GM19238 (cell line): ENCODE data around the gene PABPC1L2B.
"Not testable (repeated sequence)": the region's sequence is repeated elsewhere in the genome, so short reads cannot be mapped to it uniquely, and the experiment has no call there.

Source experiments
- DNase-seq: peaks from one replicate; pipeline ENCODE4 v3.0.0; 2011; ENCODE audit warnings: low spot score; ENCODE audit not compliant: insufficient read length

The PABPC1L2B gene

DNA sequence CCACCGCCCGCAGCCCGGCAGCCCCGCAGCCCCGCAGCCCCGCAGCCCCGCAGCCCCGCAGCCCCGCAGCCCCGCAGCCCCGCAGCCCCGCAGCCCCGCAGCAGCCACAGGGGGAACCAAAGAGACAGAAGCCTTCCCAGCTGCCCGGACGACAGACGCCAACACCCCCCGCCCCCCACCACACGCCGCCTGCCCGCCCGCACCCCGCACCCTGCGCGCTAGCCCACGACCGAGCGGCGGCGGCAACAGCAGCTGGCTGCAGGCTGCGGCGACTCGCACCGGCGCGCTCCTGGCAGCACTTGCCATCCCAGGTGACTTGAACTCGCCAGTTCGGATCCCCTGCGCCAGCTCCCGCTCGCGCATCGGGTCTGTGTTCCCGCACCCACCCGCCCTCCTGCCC is at the start of gene PABPC1L2B:
PABPC1L2B (plus strand) TSS at position 207 of the 400 bp plus-strand sequence. CDS start 704 bp downstream, outside the sequence.
- not testable (repeated sequence) for DNase-seq

DNA sequence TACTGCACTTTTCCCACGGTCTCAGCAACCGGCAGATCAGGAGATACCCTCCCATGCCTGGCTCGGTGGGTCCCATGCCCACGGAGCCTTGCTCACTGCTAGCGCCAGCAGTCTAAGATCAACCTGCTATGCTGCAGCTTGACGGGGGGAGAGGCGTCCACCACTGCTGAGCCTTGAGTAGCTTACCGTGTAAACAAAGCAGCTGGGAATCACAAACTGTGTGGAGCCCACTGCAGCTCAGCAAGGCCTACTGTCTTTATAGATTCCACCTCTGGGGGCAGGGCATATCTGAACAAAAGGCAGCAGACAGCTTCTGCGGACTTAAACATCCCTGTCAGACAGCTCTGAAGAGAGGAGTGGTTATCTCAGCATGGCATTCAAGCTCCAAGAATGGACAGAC is 42.8 kb upstream of the PABPC1L2B start:
- DNase-seq: not testable (repeated sequence)

DNA sequence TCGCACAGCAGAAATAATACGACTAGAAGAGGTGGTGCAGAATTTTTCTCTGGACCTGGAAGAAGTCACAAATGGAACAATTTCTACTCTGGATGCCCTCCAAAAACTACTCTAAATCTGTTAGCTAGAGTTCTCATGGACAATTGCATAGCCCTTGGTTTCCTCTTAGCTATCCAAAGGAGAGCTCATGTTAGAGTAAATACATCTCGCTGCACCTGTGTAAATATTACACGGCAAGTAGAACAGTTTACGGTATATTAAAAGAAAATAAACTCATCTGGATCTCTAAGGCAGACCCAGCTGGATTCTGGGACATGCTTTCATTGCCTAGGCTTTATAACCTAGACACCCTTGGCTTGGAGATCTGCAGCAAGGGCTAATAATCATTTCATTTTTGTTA is 30.9 kb upstream of the PABPC1L2B start:
- not testable (repeated sequence) for DNase-seq

DNA sequence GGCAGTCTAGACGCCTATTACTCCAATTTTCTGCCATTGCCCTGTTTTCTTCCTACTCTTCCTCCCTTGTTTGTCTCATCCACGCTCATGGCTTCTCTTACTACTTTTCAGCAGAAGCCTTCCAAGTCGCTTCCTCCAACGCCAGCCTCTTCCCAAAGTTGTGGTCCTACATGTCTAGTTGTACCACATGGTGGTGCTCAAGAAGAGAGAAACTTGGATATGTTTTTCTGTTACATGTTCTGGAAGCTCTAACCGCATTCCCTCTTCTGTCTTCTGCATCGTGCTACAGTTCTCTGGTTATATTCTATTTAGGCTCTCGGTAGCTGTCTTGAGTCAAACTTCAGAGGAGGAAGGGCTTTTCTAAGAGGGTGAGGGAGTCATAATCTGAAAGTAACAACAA is 27.9 kb upstream of the PABPC1L2B start:
- not testable (repeated sequence) for DNase-seq

DNA sequence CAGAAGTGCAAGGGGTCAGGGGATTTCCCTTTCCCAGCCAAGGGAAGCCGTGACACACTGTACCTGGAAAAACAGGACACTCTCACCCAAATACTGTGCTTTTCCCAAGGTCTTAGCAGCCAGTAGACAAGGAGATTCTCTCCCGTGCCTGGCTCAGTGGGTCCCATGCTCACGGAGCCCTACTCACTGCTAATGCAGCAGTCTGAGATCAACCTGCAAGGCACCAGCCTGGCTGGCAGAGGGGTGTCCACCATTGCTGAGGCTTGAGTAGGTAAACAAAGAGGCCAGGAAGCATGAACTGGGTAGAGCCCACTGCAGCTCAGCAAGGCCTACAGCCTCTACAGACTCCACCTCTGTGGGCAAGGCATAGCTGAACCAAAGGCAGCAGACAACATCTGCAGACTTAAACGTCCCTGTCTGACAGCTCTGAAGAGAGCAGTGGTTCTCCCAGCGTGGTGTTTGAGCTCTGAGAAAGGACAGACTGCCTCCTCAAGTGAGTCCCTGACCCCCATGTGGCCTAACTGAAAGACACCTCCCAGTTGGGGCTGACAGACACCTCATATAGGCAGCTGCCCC is 21.8 kb upstream of the PABPC1L2B start:
- not testable (repeated sequence) for DNase-seq

DNA sequence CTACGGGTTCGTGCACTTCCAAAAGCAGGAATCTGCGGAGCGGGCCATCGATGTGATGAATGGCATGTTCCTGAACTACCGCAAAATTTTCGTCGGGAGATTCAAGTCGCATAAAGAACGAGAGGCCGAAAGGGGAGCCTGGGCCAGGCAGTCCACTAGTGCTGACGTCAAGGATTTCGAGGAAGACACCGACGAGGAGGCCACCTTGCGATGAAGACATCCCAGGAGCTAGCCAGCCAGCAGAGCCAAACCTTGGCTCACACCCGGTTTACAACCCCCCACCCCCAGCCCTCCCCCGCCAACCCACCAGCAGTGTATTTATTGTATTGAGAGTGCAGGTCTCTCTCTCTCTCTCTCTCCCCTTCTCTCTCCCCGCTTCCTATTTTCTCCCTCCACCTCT is 1.3 kb downstream of the PABPC1L2B start:
- not testable (repeated sequence) for DNase-seq

DNA sequence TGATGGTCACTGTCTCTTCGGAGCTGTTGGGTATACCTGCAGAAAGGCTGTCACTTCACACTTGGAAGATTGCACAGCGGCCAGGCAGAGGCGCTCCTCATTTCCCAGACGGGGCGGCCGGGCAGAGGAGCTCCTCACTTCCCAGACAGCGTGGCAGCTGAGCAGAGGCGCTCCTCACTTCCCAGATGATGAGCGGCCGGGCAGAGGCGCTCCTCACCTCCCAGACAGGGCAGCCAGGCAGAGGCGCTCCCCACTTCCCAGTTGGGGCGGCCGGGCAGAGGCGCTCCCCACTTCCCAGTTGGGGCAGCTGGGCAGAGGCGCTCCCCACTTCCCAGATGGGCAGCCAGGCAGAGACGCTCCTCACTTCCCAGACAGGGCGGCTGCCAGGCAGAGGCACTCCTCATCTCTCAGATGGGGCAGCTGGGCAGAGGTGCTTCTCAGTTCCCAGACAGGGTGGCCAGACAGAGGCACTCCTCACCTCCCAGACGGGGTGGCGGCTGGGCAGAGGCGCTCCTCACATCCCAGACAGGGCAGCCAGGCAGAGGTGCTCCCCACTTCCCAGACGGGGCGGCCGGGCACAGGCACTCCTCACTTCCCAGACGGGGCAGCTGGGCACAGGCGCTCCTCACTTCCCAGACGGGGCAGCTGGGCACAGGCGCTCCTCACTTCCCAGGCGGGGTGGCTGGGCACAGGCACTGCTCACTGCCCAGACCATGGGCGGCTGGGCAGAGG is 18.8 kb downstream of the PABPC1L2B start:
- no peak for DNase-seq

DNA sequence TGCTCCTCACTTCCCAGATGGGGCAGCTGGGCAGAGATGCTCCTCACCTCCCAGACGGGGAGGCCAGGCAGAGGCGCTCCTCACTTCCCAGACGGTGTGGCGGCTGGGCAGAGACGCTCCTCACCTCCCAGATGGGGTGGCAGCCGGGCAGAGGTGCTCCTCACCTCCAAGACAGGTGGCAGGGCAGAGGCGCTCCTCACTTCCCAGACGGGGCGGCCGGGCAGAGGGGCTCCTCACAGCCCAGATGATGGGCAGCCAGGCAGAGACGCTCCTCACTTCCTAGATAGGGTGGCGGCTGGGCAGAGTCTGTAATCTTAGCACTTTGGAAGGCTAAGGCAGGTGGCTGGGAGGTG is 19.3 kb downstream of the PABPC1L2B start:
- not testable (repeated sequence) for DNase-seq

DNA sequence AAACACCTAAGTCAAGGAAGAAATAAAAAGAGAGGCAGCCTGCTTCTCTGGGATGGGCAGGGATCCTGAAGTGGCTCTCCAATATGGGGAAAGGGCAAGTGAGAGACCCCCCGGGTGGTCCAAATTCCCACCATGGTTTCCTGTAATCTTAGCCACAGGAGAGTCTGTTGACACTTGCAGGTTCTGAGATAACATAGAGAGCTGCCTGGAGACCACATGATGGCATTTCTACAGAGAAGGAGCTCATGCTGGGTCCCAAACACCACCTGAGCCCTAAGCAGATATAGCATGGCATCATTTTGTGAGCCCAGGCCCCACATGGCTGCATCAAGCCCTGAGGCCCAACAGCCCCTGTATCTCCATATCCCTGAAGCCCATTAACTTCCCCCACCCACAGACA is 26.1 kb downstream of the PABPC1L2B start:
- no peak for DNase-seq
